GM12801 (cell line): ENCODE results near the gene TMEM225B.

ENCODE experiments used
- CTCF ChIP-seq: IDR thresholded peaks from one replicate; pipeline ENCODE4 v1.5.1; 2011; ENCODE audit warnings: control low read depth; ENCODE audit not compliant: insufficient read length; ENCODE audit errors: extremely low read depth

TMEM225B gene

GRCh38 chr7:99628471-99629465 is 30.7 kb downstream of the TMEM225B start:
- TF ChIP-seq CTCF = no peak

- TF ChIP-seq CTCF = no peak
Observed at GRCh38 chr7:99629643-99630042, 31.6 kb downstream of the TMEM225B start.

- TF ChIP-seq CTCF = no peak
Observed at GRCh38 chr7:99631295-99632109, 33.4 kb downstream of the TMEM225B start.

- TF ChIP-seq CTCF = no peak
Observed at GRCh38 chr7:99638731-99639130, 40.7 kb downstream of the TMEM225B start.

- no peak for TF ChIP-seq CTCF
Observed at GRCh38 chr7:99639267-99639666, 41.2 kb downstream of the TMEM225B start.

- no peak for TF ChIP-seq CTCF
Observed at GRCh38 chr7:99642027-99642426, 44.0 kb downstream of the TMEM225B start.

- no peak for TF ChIP-seq CTCF
Observed at GRCh38 chr7:99643464-99643863, 45.4 kb downstream of the TMEM225B start.
